GM18861 (cell line): Measurements from ENCODE around the gene CDYL2.

Experiments
- ATAC-seq: cut with Tn5 transposase; IDR thresholded peaks from one replicate; pipeline ENCODE4 v1.9.1; 2021; ENCODE audit not compliant: unreplicated experiment

Gene CDYL2

GRCh38 chr16:80637621-80638020 is 166.8 kb downstream of the CDYL2 start:
- no peak for ATAC-seq

- ATAC-seq, result no peak
These were observed 172.8 kb downstream of the CDYL2 start for GRCh38 chr16:80631581-80631980.

GRCh38 chr16:80628254-80628653 is 176.1 kb downstream of the CDYL2 start:
- ATAC-seq, result no peak

- peak; percentile 97 for ATAC-seq
These were observed 177.3 kb downstream of the CDYL2 start for GRCh38 chr16:80627108-80627507.

- ATAC-seq, result no peak
These were observed 181.0 kb downstream of the CDYL2 start for GRCh38 chr16:80623376-80623775.

GRCh38 chr16:80622007-80622406 is 182.4 kb downstream of the CDYL2 start:
- no peak for ATAC-seq

GRCh38 chr16:80620736-80621605 is 183.4 kb downstream of the CDYL2 start:
- no peak for ATAC-seq

GRCh38 chr16:80619824-80620223 is 184.6 kb downstream of the CDYL2 start:
- no peak for ATAC-seq

- ATAC-seq, result no peak
These were observed 185.3 kb downstream of the CDYL2 start for GRCh38 chr16:80618862-80619648.

GRCh38 chr16:80616362-80616761 is 188.0 kb downstream of the CDYL2 start:
- ATAC-seq, result no peak

GRCh38 chr16:80615735-80616134 is 188.7 kb downstream of the CDYL2 start:
- ATAC-seq, result no peak

GRCh38 chr16:80614908-80615671 is 189.3 kb downstream of the CDYL2 start:
- ATAC-seq, result no peak

- no peak for ATAC-seq
These were observed 191.9 kb downstream of the CDYL2 start for GRCh38 chr16:80612461-80613017.

GRCh38 chr16:80611930-80612327 is 192.5 kb downstream of the CDYL2 start:
- ATAC-seq, result no peak

GRCh38 chr16:80611171-80611929 is 193.0 kb downstream of the CDYL2 start:
- ATAC-seq, result no peak

- ATAC-seq, result no peak
These were observed 193.8 kb downstream of the CDYL2 start for GRCh38 chr16:80610481-80611156.

- ATAC-seq, result no peak
These were observed 195.5 kb downstream of the CDYL2 start for GRCh38 chr16:80608946-80609345.

- ATAC-seq, result no peak
These were observed 197.2 kb downstream of the CDYL2 start for GRCh38 chr16:80607204-80607603.

- ATAC-seq, result no peak
These were observed 198.1 kb downstream of the CDYL2 start for GRCh38 chr16:80606221-80606766.
